ENCODE data around the gene RTEL1. TPM values are rescaled to one million over a fixed set of nuclear protein-coding genes. Genes with fewer than 3 reads are reported as not detected.
"Not testable (repeated sequence)": the region's sequence is repeated elsewhere in the genome, so short reads cannot be mapped to it uniquely, and the experiment has no call there.

RTEL1 gene
- polyA plus RNA-seq, 1 experiment = 11.3 TPM

DNA sequence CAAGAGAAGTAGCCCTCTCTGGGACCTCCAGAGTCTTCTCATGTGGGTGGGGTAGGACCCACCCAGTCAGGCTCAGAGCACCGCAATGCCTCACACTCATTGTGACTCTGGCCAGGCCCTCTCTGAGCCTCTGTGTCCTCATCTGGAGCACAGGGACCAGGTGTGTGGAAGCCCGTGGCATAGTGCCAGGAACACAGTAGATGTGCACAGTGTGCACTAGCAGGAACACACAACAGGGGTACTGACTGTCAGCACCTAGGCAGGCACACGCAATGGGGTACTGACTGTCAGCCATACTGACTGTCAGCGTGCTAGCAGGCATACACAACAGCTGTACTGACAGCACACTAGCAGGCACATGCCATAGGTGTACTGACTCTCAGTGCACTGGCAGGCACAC is 2.9 kb upstream of the RTEL1 start:
- Histone ChIP-seq H3K27ac (ENCODE audit: low read depth, low read length) (no peak overlapping the region), H3K27me3 (ENCODE audit: control insufficient read depth, insufficient read depth, low read length) (no peaks in the 10 kb centered on the region), H3K4me3 (ENCODE audit: low read depth, low read length) (no peak overlapping the region), H3K9me3 (ENCODE audit: control insufficient read depth, insufficient read depth, low read length) (no peaks in the 10 kb centered on the region; the same call in 1 of the 2 replicates)
- DNase-seq (ENCODE audit: low read depth, low spot score) = no peak
- TF ChIP-seq, protein P1, sequence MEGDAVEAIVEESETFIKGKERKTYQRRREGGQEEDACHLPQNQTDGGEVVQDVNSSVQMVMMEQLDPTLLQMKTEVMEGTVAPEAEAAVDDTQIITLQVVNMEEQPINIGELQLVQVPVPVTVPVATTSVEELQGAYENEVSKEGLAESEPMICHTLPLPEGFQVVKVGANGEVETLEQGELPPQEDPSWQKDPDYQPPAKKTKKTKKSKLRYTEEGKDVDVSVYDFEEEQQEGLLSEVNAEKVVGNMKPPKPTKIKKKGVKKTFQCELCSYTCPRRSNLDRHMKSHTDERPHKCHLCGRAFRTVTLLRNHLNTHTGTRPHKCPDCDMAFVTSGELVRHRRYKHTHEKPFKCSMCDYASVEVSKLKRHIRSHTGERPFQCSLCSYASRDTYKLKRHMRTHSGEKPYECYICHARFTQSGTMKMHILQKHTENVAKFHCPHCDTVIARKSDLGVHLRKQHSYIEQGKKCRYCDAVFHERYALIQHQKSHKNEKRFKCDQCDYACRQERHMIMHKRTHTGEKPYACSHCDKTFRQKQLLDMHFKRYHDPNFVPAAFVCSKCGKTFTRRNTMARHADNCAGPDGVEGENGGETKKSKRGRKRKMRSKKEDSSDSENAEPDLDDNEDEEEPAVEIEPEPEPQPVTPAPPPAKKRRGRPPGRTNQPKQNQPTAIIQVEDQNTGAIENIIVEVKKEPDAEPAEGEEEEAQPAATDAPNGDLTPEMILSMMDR (IDR thresholded peaks at IDR 0.05; ENCODE audit: low read depth, low read length) = no peak
- CTCF ChIA-PET = no interaction called here
- POLR2A ChIA-PET = no interaction called here

DNA sequence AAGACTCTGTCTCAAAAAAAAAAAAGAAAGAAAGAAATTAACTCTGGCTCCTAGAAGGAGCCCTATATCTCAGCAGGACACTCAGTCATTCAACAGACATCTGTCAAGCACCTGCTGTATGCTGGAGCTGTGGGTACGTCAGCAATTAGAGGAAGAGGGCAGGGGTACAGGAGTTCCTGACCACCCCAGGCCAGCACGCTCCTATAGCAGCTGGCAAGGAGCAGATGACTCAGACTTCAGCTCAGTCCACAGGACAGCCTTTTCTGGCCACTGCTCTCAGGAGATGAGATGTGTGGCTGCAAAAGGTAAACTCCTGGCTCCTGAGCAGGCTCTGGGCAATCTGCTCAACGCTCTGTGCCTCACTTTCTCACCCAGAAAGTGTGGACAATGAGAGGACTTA is 1.7 kb upstream of the RTEL1 start:
- CTCF ChIA-PET = no interaction called here

DNA sequence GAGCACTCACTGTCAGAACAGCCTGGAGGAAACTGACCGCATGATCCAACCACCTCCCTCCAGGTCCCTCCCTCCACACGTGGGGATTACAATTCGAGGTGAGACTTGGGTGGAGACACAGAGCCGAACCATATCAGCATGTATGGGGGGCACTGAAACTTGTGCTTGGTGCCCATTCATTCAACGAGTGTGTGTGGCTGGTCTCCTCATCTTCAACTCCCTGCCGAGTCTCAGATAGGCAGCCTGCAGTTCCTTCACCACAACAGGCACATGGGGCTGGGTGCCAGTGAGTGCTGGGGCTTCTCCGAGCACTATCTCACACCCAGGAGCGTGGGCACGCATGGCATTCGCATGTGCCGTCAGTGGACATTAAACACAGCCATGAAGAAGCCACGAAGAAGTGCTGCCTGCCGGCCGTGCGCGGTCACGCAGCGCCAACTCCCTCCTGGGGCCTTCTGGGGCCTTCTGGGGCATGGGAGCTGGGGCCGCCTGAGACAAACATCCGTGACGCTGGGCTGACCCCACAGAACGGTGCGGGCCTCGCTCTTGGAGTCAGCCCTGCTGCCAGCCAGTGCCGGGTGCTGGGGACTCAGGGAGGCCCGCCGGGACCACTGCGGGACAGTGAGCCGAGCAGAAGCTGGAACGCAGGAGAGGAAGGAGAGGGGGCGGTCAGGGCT is 714 bp upstream of the RTEL1 start:
- ChIA-PET CTCF (no interaction called here), POLR2A (interaction anchor here (1.2 to 1.7 kb wide), 3 partner anchors 25 to 120 kb away, joined by 3 to 14 read pairs (median 9); partner anchors contain the start of gene GMEB2)
- TF ChIP-seq, protein P1 (IDR thresholded peaks at IDR 0.05; ENCODE audit: low read depth, low read length) = no peak
- Histone ChIP-seq H3K4me3 (ENCODE audit: low read depth, low read length) (peak overlapping the region; percentile 89), H3K27ac (ENCODE audit: low read depth, low read length) (peak overlapping the region; percentile 81), H3K9me3 (ENCODE audit: control insufficient read depth, insufficient read depth, low read length) (no peaks in the 10 kb centered on the region; the same call in 1 of the 2 replicates), H3K27me3 (ENCODE audit: control insufficient read depth, insufficient read depth, low read length) (no peaks in the 10 kb centered on the region)
- no peak for DNase-seq (ENCODE audit: low read depth, low spot score)

More for the DNA sequence above, 1.7 kb upstream of the RTEL1 start:
- POLR2A ChIA-PET = no interaction called here
- Histone ChIP-seq H3K27ac (ENCODE audit: low read depth, low read length) (no peak overlapping the region), H3K4me3 (ENCODE audit: low read depth, low read length) (no peak overlapping the region), H3K9me3 (ENCODE audit: control insufficient read depth, insufficient read depth, low read length) (no peaks in the 10 kb centered on the region; the same call in 1 of the 2 replicates), H3K27me3 (ENCODE audit: control insufficient read depth, insufficient read depth, low read length) (no peaks in the 10 kb centered on the region)
- DNase-seq (ENCODE audit: low read depth, low spot score) = no peak
- TF ChIP-seq, protein P1 (IDR thresholded peaks at IDR 0.05; ENCODE audit: low read depth, low read length) = no peak

DNA sequence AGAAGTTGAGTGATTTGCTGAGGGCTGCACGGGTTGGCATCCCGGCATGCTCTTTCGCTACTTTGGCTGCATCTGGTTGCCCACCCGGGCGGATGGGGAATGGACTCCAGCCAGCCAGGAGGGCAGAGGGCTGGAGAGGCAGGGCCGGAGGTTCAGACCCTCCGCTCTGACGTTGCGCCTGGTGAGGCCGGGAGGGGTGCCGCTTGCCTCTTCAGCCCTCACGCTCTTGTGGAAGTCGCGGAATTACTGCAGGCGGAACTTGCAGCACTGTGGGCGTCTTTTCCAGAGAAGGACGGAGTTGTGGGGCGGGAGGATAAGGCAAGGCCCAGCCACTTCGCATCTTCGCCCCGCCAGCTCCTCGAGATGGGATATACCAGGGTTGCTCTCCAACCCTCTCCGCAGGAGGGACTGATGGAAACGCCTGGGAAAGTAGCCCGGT is 656 bp downstream of the RTEL1 start:
- Histone ChIP-seq H3K27ac (ENCODE audit: low read depth, low read length) (peak overlapping the region; percentile 81), H3K4me3 (ENCODE audit: low read depth, low read length) (peak overlapping the region; percentile 89), H3K27me3 (ENCODE audit: control insufficient read depth, insufficient read depth, low read length) (no peaks in the 10 kb centered on the region), H3K9me3 (ENCODE audit: control insufficient read depth, insufficient read depth, low read length) (no peaks in the 10 kb centered on the region; the same call in 1 of the 2 replicates)
- ChIA-PET CTCF (no interaction called here), POLR2A (interaction anchor here (0.7 to 1.7 kb wide), 7 partner anchors 10 to 206 kb away, joined by 3 to 14 read pairs (median 8); partner anchors contain the start of genes ARFRP1, GMEB2, PPDPF and TPD52L2)
- DNase-seq (ENCODE audit: low read depth, low spot score) = no peak
- TF ChIP-seq, protein P1 (IDR thresholded peaks at IDR 0.05; ENCODE audit: low read depth, low read length) = no peak

DNA sequence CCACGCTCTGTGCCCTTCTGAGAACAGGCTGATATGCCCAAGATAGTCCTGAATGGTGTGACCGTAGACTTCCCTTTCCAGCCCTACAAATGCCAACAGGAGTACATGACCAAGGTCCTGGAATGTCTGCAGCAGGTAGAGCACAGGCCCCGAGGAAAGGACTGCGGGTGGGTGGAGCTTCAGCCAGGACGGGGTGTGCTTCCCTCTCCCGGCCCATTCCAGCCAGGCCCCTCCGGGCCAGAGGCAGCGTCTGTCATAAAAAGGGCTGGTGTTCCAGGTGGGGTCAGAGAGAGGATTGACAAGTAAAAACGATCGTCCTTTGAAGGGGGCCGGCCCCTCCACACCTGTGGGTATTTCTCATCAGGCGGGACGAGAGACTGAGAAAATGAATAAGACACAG is 1.3 kb downstream of the RTEL1 start:
- ChIA-PET POLR2A (no interaction called here), CTCF (no interaction called here)
- Histone ChIP-seq H3K9me3 (ENCODE audit: control insufficient read depth, insufficient read depth, low read length) (no peaks in the 10 kb centered on the region; the same call in 1 of the 2 replicates), H3K27me3 (ENCODE audit: control insufficient read depth, insufficient read depth, low read length) (no peaks in the 10 kb centered on the region), H3K27ac (ENCODE audit: low read depth, low read length) (peak overlapping the region; percentile 81), H3K4me3 (ENCODE audit: low read depth, low read length) (peak overlapping the region; percentile 89)
- no peak for DNase-seq (ENCODE audit: low read depth, low spot score)
- TF ChIP-seq, protein P1 (IDR thresholded peaks at IDR 0.05; ENCODE audit: low read depth, low read length) = no peak

DNA sequence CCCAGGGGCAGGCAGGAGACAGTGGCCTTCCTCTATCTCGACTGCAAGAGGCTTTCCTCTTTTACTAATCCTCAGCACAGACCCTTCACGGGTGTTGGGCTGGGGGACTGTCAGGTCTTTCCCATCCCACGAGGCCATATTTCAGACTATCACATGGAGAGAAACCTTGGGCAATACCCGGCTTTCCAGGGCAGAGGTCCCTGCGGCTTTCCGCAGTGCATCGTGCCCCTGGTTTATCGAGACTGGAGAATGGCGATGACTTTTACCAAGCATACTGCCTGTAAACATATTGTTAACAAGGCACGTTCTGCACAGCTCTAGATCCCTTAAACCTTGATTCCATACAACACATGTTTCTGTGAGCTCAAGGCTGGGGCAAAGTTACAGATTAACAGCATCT is 2.1 kb downstream of the RTEL1 start:
- CTCF ChIA-PET = not testable (repeated sequence)

More for the DNA sequence above, 2.1 kb downstream of the RTEL1 start:
- H3K4me3 ChIP-seq (ENCODE audit: low read depth, low read length); H3K27me3 ChIP-seq (ENCODE audit: control insufficient read depth, insufficient read depth, low read length); DNase-seq (ENCODE audit: low read depth, low spot score); H3K9me3 ChIP-seq (ENCODE audit: control insufficient read depth, insufficient read depth, low read length); H3K27ac ChIP-seq (ENCODE audit: low read depth, low read length); POLR2A ChIA-PET: not testable (repeated sequence)

All from AG04450 (cell line).